ENCODE measurements around the gene TRABD2A. TPM values are rescaled to one million over a fixed set of nuclear protein-coding genes. Genes with fewer than 3 reads are reported as not detected.
A peak's percentile ranks its signal among the peaks of the same experiment; 100 is the strongest.

The TRABD2A gene
- polyA plus RNA-seq, 3 donors from 2014 or later = 0.66 to 3.0 TPM; not detected in 1

DNA sequence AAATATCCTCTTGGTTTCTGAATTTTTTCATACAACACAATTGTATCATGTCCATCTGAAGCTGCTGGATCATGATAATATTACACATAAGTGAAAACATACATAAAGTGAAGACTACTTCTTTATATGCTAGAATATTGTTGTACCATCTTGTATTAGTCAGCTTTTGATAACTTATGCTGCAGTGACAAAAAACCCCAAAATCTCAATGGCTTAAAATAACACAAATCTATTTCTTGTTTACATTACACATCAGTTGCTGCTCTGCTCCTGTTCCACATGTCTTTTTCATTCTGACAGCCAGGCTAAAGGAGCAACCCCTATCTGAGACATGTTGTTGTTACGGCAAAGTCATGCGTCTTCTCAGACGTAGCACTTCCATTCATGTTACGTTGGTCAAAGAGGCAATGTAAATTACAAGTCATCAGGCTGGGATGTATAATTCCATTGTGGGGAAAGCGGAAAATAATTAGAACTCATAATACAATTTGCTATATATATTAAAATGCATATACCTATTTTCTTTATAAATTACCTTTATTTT, 30.3 kb upstream of the TRABD2A start:
- Mint-ChIP-seq H3K4me1 (peaks cover 36 to 41% of the 10 kb centered on the region in 2 donors), H3K4me3 (no peak overlapping the region), H3K36me3 (peaks cover 3 to 8% (median 7%) of the 10 kb centered on the region in 3 donors), H3K27me3 (ENCODE audit: low read depth in 3 of 3) (peaks cover 25 to 35% (median 33%) of the 10 kb centered on the region in 3 donors), H3K9me3 (peaks cover 2 to 23% (median 13%) of the 10 kb centered on the region in 6 donors), H3K27ac (no peak overlapping the region)
- no peak for DNase-seq

DNA sequence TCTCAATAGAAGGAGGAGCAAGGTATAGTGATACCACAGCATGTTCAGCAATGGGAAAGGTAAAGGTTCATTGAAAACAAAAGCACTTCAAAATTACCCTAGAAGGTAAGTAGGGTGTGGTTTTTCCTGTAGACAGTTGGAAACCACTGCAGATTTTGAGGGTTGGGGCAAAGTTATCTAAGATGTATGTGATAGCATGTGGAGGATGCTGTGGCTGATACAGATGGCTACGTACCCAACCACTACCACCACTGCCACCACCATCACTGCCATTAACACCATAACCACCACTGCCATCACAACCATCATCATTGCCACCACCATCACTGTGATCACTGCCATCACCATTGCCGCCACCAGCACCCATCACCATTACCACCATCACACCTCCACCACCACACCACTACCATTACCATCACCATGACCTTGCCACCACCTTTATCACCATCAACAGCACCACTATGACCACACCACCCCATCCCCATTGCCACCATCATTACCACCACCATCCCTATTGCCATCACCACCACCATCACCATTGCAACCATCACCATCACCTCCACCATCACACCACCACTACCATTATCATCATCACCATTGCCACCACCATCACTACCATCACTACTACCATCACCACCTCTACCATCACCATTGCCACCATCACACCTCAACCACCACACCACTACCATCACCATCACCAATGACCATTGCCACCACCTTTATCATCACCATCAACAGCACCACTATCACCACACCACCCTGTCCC, 28.2 kb upstream of the TRABD2A start:
- Mint-ChIP-seq H3K27ac (peak overlapping the region; percentile 87 to 96 (median 89)), H3K36me3 (peaks cover 3 to 8% (median 7%) of the 10 kb centered on the region in 3 donors), H3K27me3 (ENCODE audit: low read depth in 3 of 3) (peaks cover 27 to 46% (median 39%) of the 10 kb centered on the region in 3 donors), H3K4me1 (peaks cover 43 to 50% of the 10 kb centered on the region in 2 donors), H3K9me3 (peaks cover 2 to 23% (median 13%) of the 10 kb centered on the region in 6 donors), H3K4me3 (peak overlapping the region; percentile 57 to 92 (median 89))
- peak; percentile 68 to 75 (median 75) for DNase-seq

DNA sequence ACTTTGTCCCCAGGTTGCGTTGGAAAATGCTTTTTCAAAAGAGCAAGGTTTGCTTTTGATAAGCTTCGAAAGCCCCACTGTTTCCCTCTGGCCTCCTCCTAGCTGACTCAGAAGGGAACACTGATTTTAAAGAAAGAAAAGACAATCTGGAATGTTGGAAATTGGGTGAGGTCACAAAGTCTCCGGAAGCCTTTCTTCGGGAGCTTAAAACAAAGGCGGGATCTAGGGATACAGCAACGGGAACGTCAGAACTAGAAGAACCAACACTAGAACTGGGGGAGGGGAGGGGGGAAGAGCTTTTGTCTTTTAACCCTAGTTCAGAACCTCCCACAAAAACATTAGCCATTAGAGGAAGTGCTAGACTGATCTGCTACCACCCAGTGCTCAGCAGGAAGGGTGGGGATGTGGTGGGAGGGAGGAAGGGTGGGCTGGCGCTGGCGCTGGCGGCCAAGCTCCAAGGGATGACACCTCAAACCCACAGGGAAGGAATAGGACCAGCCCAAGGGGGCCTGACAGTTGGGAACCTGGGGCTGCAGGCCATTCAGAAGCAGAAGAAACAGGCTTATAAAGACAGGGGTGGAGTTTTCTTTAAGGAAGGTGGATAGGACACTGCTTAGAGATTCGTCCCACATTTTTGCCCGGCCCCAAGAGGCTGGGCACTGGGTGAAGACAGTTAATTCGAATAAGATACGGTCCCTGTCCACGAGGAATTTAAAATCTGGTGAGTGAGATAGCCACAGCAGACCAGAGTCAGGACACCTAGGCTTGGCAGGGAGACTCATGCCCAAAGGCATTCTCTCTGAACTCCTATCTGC, 26.2 kb upstream of the TRABD2A start:
- H3K4me3 Mint-ChIP-seq = peak overlapping the region; percentile 89 to 97 (median 92)
- peaks cover 27 to 46% (median 39%) of the 10 kb centered on the region in 3 donors for H3K27me3 Mint-ChIP-seq (ENCODE audit: low read depth in 3 of 3)
- H3K36me3 Mint-ChIP-seq = peaks cover 3 to 8% (median 7%) of the 10 kb centered on the region in 3 donors
- H3K9me3 Mint-ChIP-seq = peaks cover 2 to 23% (median 13%) of the 10 kb centered on the region in 6 donors
- peak; percentile 64 to 73 (median 66) for DNase-seq
- peak overlapping the region; percentile 86 to 96 (median 92) for H3K27ac Mint-ChIP-seq
- H3K4me1 Mint-ChIP-seq = peaks cover 54 to 67% of the 10 kb centered on the region in 2 donors

DNA sequence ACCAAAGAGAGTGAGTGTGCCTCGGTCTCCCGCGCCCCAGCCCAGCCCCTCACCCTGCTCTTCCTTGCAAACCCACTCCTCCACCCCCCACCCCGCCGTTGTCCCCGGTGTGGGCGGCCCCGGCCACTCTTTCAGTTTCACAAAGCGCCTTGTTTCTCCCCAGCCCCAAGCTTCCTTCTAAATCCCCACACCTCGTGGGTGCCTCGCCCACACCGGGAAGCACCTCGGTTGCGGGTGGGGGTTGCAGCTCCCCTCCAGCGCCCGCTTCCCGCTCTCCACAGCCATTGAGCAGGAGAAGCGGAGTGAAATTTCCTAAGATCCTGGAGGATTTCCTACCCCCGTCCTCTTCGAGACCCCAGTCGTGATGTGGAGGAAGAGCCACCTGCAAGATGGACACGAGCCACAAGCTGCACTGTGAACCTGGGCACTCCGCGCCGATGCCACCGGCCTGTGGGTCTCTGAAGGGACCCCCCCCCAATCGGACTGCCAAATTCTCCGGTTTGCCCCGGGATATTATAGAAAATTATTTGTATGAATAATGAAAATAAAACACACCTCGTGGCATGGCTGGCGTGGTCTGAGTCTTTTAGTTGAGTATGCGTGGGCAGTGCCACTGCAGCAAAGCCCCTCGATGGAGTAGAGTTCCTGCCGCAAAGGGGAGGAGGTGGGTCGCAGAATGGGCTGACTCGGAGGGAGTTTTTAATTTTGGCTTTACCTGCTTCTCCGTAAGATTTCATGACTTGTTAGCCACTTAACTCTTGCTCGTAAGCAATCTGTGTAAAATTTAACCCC, 25.4 kb upstream of the TRABD2A start:
- Mint-ChIP-seq H3K36me3 (peaks cover 3 to 8% (median 7%) of the 10 kb centered on the region in 3 donors), H3K27me3 (ENCODE audit: low read depth in 3 of 3) (peaks cover 27 to 46% (median 37%) of the 10 kb centered on the region in 3 donors), H3K4me3 (peak overlapping the region; percentile 89 to 97 (median 92)), H3K4me1 (peaks cover 61 to 75% of the 10 kb centered on the region in 2 donors), H3K27ac (peak overlapping the region; percentile 86 to 96 (median 92)), H3K9me3 (peaks cover 2 to 23% (median 13%) of the 10 kb centered on the region in 6 donors)
- DNase-seq = peak; percentile 61 to 70 (median 68)

DNA sequence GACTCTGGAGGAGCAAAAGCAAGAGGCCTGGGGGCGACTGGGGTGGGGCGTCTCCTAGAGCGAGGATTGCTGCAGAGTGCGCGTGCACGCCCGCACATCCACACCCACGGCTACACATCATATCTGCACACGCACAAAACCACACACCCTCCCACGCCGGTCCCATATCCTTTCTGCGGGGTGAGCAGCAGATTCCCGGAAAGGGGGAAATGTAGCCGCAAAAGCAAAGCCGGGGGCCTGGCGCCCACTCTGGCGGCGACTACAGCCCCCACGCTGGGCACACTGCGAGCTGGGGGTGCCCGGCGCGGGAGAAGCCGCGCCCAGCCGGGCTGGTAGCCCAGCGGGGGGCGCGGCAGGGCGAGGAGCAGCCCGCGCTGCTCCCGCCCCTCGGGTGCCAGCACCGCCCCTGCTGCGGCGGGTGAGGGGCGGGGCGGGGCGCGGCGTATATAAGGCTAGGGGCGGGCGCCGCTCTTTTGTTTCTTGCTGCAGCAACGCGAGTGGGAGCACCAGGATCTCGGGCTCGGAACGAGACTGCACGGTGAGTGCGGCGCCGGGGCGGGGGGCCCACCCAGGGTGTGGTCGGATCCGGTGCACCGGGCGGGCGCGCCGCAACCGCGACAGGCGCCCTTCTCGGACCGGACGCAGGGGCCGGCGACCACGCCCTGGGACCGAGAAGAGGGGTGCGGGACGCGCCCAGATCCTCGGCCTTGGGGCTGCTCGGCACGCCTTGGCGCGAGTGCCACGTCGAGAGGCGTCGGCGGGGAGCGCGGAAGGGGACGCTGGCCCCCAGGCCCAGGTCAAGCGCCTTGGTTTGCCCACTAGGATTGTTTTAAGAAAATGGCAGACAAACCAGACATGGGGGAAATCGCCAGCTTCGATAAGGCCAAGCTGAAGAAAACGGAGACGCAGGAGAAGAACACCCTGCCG, 24.6 kb upstream of the TRABD2A start, which contains the start of gene TMSB10:
Gene TMSB10 (plus strand): TSS at position 476 of the 927 bp plus-strand sequence.
- DNase-seq = peak; percentile 89 to 91 (median 90)
- Mint-ChIP-seq H3K27ac (peak within 1 kb of the TSS; percentile 86 to 96 (median 92)), H3K4me3 (peak within 1 kb of the TSS; percentile 90 to 97 (median 92)), H3K27me3 (ENCODE audit: low read depth in 3 of 3) (peaks cover 27 to 49% (median 37%) of the 10 kb centered on the region in 3 donors), H3K4me1 (peaks cover 66 to 79% of the 10 kb centered on the region in 2 donors), H3K9me3 (peaks cover 2 to 23% (median 13%) of the 10 kb centered on the region in 6 donors), H3K36me3 (peaks cover 3 to 8% (median 7%) of the 10 kb centered on the region in 3 donors)

DNA sequence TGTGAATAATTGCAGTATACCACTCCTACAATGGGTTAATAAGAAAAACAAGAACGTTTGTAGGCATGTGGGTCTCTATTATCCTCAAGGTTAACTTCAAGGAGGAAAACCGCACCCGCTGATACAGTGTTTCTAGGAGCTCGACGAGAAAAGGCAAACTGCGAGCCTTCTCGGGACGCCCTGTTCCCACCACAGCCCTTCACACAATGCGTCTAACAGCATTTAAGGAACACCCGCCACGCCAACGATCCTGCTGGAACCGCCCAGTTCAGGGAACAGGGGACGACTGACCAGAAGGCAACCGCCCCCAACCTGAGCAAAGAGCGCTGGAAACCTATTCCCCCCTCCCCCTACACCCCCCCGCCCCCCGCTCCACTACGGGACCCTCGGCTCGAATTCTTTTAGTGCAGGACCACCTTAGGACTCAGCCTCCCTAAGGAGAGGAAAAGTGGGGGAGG, 23.9 kb upstream of the TRABD2A start:
- Mint-ChIP-seq H3K27me3 (ENCODE audit: low read depth in 3 of 3) (peaks cover 24 to 44% (median 33%) of the 10 kb centered on the region in 3 donors), H3K4me3 (peak overlapping the region; percentile 87 to 94 (median 91)), H3K4me1 (peaks cover 61 to 78% of the 10 kb centered on the region in 2 donors), H3K27ac (peak overlapping the region; percentile 57 to 96 (median 86)), H3K36me3 (peaks cover 3 to 8% (median 7%) of the 10 kb centered on the region in 3 donors), H3K9me3 (peaks cover 0 to 18% (median 10%) of the 10 kb centered on the region in 6 donors)
- DNase-seq = peak in 1 of 3 donors; percentile 23

DNA sequence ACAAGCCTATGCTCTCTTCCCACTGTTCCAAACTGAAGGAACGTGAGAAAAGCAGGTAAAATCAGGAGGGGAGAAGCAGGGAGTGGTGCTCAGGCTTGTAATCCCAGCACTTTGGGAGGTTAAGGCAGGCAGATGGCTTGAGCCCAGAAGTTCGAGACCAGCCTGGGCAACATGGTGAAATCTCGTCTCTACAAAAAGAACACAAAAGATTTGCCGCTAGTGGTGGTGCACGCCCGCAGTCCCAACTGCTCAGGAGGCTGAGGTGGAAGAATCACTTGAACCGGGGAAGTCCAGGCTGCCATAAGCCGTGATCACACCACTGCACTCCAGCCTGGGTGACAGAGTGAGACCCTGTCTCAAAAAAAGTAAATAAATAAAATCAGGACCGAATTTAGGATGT, 23.3 kb upstream of the TRABD2A start:
- Mint-ChIP-seq H3K9me3 (peaks cover 0 to 12% (median 5%) of the 10 kb centered on the region in 6 donors), H3K27me3 (ENCODE audit: low read depth in 3 of 3) (peaks cover 23 to 38% (median 27%) of the 10 kb centered on the region in 3 donors), H3K27ac (peak overlapping the region in 3 of 6 donors; percentile 36 to 96 (median 57)), H3K4me1 (peaks cover 60 to 76% of the 10 kb centered on the region in 2 donors), H3K4me3 (peak overlapping the region; percentile 87 to 94 (median 91)), H3K36me3 (peaks cover 2 to 8% (median 3%) of the 10 kb centered on the region in 3 donors)
- DNase-seq = no peak

DNA sequence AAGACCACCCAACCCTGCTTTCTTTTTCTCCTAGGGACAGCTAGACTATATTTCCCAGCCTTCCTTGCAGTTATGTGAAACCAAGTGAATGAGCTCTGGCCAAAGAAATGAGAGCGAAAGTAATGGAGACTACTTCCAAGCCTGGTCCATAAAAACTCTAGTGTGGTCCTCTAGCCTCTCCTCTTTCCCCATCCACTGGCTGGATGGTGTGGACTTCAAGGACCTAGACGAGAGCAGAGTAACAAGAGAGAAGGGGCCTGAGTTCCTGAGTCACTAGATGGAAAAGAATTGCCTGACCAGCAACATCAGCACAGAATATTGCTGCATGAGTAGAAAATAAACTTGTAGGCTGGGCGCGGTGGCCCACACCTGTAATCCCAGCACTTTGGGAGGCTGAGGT, 21.6 kb upstream of the TRABD2A start:
- H3K36me3 Mint-ChIP-seq = peaks cover 0 to 8% (median 0%) of the 10 kb centered on the region in 3 donors
- H3K27me3 Mint-ChIP-seq (ENCODE audit: low read depth in 3 of 3) = peaks cover 10 to 27% (median 18%) of the 10 kb centered on the region in 3 donors
- DNase-seq = no peak
- peak overlapping the region in 1 of 5 donors; percentile 2 for H3K4me3 Mint-ChIP-seq
- H3K4me1 Mint-ChIP-seq = peaks cover 60 to 76% of the 10 kb centered on the region in 2 donors
- peak overlapping the region in 1 of 6 donors; percentile 22 for H3K27ac Mint-ChIP-seq
- peaks cover 0 to 4% (median 0%) of the 10 kb centered on the region in 6 donors for H3K9me3 Mint-ChIP-seq

DNA sequence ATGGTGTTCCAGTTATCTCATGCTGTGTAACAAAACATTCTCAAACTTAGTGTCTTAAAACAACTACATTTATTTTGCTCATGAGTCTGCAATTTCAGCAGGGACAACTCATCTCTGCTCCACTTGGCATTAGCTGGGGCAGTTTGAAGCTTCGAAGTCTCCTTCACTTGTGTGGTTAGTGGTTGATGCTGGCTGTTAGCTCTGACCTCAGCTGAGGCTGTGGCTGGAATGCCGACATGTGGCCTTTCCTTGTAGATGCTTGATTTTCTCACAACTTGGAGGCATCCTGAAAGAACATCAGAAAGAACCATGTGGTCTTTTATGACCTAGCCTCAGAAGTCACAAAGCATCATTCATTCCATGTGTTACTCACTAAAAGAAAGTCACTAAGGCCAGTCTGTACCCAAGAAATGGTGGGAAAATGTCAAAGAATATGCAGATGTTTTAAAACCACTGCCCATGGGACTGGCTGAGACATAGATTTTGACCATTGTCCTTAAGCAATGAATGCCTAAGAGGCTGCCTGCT, 20.8 kb upstream of the TRABD2A start:
- Mint-ChIP-seq H3K36me3 (no peaks in the 10 kb centered on the region), H3K4me3 (no peak overlapping the region), H3K27ac (no peak overlapping the region), H3K4me1 (peaks cover 56 to 75% of the 10 kb centered on the region in 2 donors), H3K27me3 (ENCODE audit: low read depth in 3 of 3) (peaks cover 4 to 18% (median 10%) of the 10 kb centered on the region in 3 donors), H3K9me3 (no peaks in the 10 kb centered on the region)
- no peak for DNase-seq

DNA sequence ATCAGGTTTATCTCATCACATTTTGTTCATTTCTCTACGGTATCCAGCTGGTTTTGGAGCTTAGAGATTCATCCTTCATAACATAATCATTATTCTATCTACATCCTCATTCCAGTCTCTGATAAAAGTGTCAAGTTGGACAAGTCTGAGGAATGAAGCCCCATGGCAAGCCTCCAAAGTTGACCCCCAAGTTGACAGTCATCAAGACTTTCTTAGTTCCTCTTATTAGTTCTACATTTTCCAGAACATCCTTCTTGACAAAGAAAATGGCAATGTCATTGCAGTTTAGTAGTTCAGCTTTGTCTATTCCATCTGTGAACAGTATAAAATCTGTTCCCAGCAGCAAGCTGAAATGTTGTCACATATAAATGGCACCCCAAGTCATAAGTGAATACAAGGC, 20.1 kb upstream of the TRABD2A start:
- Mint-ChIP-seq H3K36me3 (no peaks in the 10 kb centered on the region), H3K4me1 (peaks cover 59 to 72% of the 10 kb centered on the region in 2 donors), H3K4me3 (no peak overlapping the region), H3K9me3 (no peaks in the 10 kb centered on the region), H3K27me3 (ENCODE audit: low read depth in 3 of 3) (peaks cover 2 to 12% (median 5%) of the 10 kb centered on the region in 3 donors), H3K27ac (peak overlapping the region in 1 of 6 donors; percentile 7)
- DNase-seq = no peak
